Stimulated activated effector memory CD8-positive, alpha-beta T cell treated with anti-CD3 and anti-CD28 coated beads, Interleukin-12 subunit alpha, Interleukin-12 subunit beta, amount 100 ng/mL, for 72 hours (primary cell): Measurements from ENCODE around the gene HOMER2.
"Not testable (repeated sequence)": the region's sequence is repeated elsewhere in the genome, so short reads cannot be mapped to it uniquely, and the experiment has no call there.

Source experiments
- ATAC-seq: fragments of 150-1000 bp; cut with Tn5 transposase; 2 replicates; pipeline ENCODE4 v1.10.0; 2021
- DNase-seq, 2 donors: peaks; one replicate each; pipeline ENCODE4 v3.0.0; 2021 to 2022; ENCODE audit warnings: low spot score in 2 of 2
- H3K27ac Mint-ChIP-seq: one replicate; pipeline ENCODE4 v1.8.0; 2022; ENCODE audit warnings: mild to moderate bottlenecking, mixed read lengths
- H3K36me3 Mint-ChIP-seq: one replicate; pipeline ENCODE4 v1.8.0; 2022; ENCODE audit warnings: mild to moderate bottlenecking, mixed read lengths
- H3K4me1 Mint-ChIP-seq: one replicate; pipeline ENCODE4 v1.8.0; 2022; ENCODE audit warnings: mixed read lengths
- H3K4me3 Mint-ChIP-seq: one replicate; pipeline ENCODE4 v1.8.0; 2022; ENCODE audit warnings: mild to moderate bottlenecking, mixed read lengths
- H3K9me3 Mint-ChIP-seq: one replicate; pipeline ENCODE4 v1.8.0; 2022; ENCODE audit warnings: mixed read lengths

The HOMER2 gene

GRCh38 chr15:82901114-82901805, 51.3 kb downstream of the HOMER2 start:
- Mint-ChIP-seq H3K9me3 (no peaks in the 10 kb centered on the region), H3K27ac (no peak overlapping the region), H3K36me3 (no peaks in the 10 kb centered on the region), H3K4me3 (no peak overlapping the region), H3K4me1 (no peaks in the 10 kb centered on the region)
- DNase-seq (no peak), ATAC-seq (no peak)

GRCh38 chr15:82900511-82901060, 51.9 kb downstream of the HOMER2 start:
- DNase-seq (no peak), ATAC-seq (no peak)
- Mint-ChIP-seq H3K9me3 (no peaks in the 10 kb centered on the region), H3K4me3 (no peak overlapping the region), H3K27ac (no peak overlapping the region), H3K36me3 (no peaks in the 10 kb centered on the region), H3K4me1 (no peaks in the 10 kb centered on the region)

- Mint-ChIP-seq H3K36me3 (no peaks in the 10 kb centered on the region), H3K4me3 (no peak overlapping the region), H3K9me3 (no peaks in the 10 kb centered on the region), H3K4me1 (no peaks in the 10 kb centered on the region), H3K27ac (no peak overlapping the region)
- DNase-seq (no peak), ATAC-seq (no peak)
Measured at GRCh38 chr15:82898961-82899360, 53.6 kb downstream of the HOMER2 start.

- no peaks in the 10 kb centered on the region for H3K9me3 Mint-ChIP-seq
- H3K4me1 Mint-ChIP-seq: no peaks in the 10 kb centered on the region
- H3K4me3 Mint-ChIP-seq: no peak overlapping the region
- no peak overlapping the region for H3K27ac Mint-ChIP-seq
- ATAC-seq: no peak
- DNase-seq: no peak
- H3K36me3 Mint-ChIP-seq: no peaks in the 10 kb centered on the region
Measured at GRCh38 chr15:82895983-82896382, 56.5 kb downstream of the HOMER2 start.

GRCh38 chr15:82894971-82895520, 57.5 kb downstream of the HOMER2 start:
- no peak for DNase-seq

GRCh38 chr15:82893473-82893872, 59.0 kb downstream of the HOMER2 start:
- H3K4me1 Mint-ChIP-seq, H3K9me3 Mint-ChIP-seq, H3K27ac Mint-ChIP-seq, H3K36me3 Mint-ChIP-seq, ATAC-seq, DNase-seq, H3K4me3 Mint-ChIP-seq: not testable (repeated sequence)

More at GRCh38 chr15:82894971-82895520, 57.5 kb downstream of the HOMER2 start:
- no peak overlapping the region for H3K4me3 Mint-ChIP-seq
- H3K4me1 Mint-ChIP-seq: no peaks in the 10 kb centered on the region
- no peak for ATAC-seq
- no peaks in the 10 kb centered on the region for H3K9me3 Mint-ChIP-seq
- no peak overlapping the region for H3K27ac Mint-ChIP-seq
- H3K36me3 Mint-ChIP-seq: no peaks in the 10 kb centered on the region

- Mint-ChIP-seq H3K4me3 (no peak overlapping the region), H3K27ac (no peak overlapping the region), H3K36me3 (no peaks in the 10 kb centered on the region), H3K9me3 (no peaks in the 10 kb centered on the region), H3K4me1 (no peaks in the 10 kb centered on the region)
- no peak for ATAC-seq
- DNase-seq: no peak
Measured at GRCh38 chr15:82892573-82892972, 59.9 kb downstream of the HOMER2 start.

- Mint-ChIP-seq H3K9me3 (no peaks in the 10 kb centered on the region), H3K36me3 (no peaks in the 10 kb centered on the region), H3K27ac (no peak overlapping the region), H3K4me1 (no peaks in the 10 kb centered on the region), H3K4me3 (no peak overlapping the region)
- no peak for DNase-seq
- no peak for ATAC-seq
Measured at GRCh38 chr15:82890995-82891390, 61.5 kb downstream of the HOMER2 start.

- H3K27ac Mint-ChIP-seq: no peak overlapping the region
Measured at GRCh38 chr15:82890338-82890994, 62.1 kb downstream of the HOMER2 start.

GRCh38 chr15:82882273-82882928, 70.1 kb downstream of the HOMER2 start:
- Mint-ChIP-seq H3K36me3 (no peaks in the 10 kb centered on the region), H3K9me3 (no peaks in the 10 kb centered on the region), H3K27ac (no peak overlapping the region), H3K4me3 (no peak overlapping the region), H3K4me1 (no peaks in the 10 kb centered on the region)
- ATAC-seq (no peak), DNase-seq (no peak)

More at GRCh38 chr15:82890338-82890994, 62.1 kb downstream of the HOMER2 start:
- no peaks in the 10 kb centered on the region for H3K36me3 Mint-ChIP-seq
- H3K4me1 Mint-ChIP-seq: no peaks in the 10 kb centered on the region
- no peak overlapping the region for H3K4me3 Mint-ChIP-seq
- ATAC-seq (no peak), DNase-seq (no peak)
- no peaks in the 10 kb centered on the region for H3K9me3 Mint-ChIP-seq

- no peaks in the 10 kb centered on the region for H3K36me3 Mint-ChIP-seq
- no peaks in the 10 kb centered on the region for H3K9me3 Mint-ChIP-seq
- no peak overlapping the region for H3K27ac Mint-ChIP-seq
- no peaks in the 10 kb centered on the region for H3K4me1 Mint-ChIP-seq
- DNase-seq (no peak), ATAC-seq (no peak)
- H3K4me3 Mint-ChIP-seq: no peak overlapping the region
Measured at GRCh38 chr15:82881747-82882146, 70.8 kb downstream of the HOMER2 start.

- H3K27ac Mint-ChIP-seq: no peak overlapping the region
- no peak overlapping the region for H3K4me3 Mint-ChIP-seq
- no peaks in the 10 kb centered on the region for H3K4me1 Mint-ChIP-seq
- no peak for ATAC-seq
- H3K9me3 Mint-ChIP-seq: no peaks in the 10 kb centered on the region
- no peaks in the 10 kb centered on the region for H3K36me3 Mint-ChIP-seq
- DNase-seq: no peak
Measured at GRCh38 chr15:82880704-82881103, 71.8 kb downstream of the HOMER2 start.

GRCh38 chr15:82878325-82878724, 74.2 kb downstream of the HOMER2 start:
- ATAC-seq (no peak), DNase-seq (no peak)
- Mint-ChIP-seq H3K9me3 (no peaks in the 10 kb centered on the region), H3K27ac (no peak overlapping the region), H3K36me3 (no peaks in the 10 kb centered on the region), H3K4me1 (no peaks in the 10 kb centered on the region), H3K4me3 (no peak overlapping the region)

- DNase-seq: no peak
- no peak for ATAC-seq
- no peak overlapping the region for H3K4me3 Mint-ChIP-seq
- no peaks in the 10 kb centered on the region for H3K4me1 Mint-ChIP-seq
- no peaks in the 10 kb centered on the region for H3K36me3 Mint-ChIP-seq
- H3K9me3 Mint-ChIP-seq: no peaks in the 10 kb centered on the region
- H3K27ac Mint-ChIP-seq: no peak overlapping the region
Measured at GRCh38 chr15:82877825-82878224, 74.7 kb downstream of the HOMER2 start.

- Mint-ChIP-seq H3K4me3 (no peak overlapping the region), H3K36me3 (no peaks in the 10 kb centered on the region), H3K9me3 (no peaks in the 10 kb centered on the region), H3K27ac (no peak overlapping the region), H3K4me1 (no peaks in the 10 kb centered on the region)
- no peak for DNase-seq
- no peak for ATAC-seq
Measured at GRCh38 chr15:82875411-82876003, 77.0 kb downstream of the HOMER2 start.
